Duodenal mucosa (tissue), 2 donors: ENCODE results near the gene ARMH1.

ENCODE experiments used
- H3K27ac ChIP-seq: one replicate; pipeline ENCODE4 v1.7.0; 2013; ENCODE audit warnings: low read depth, low read length
- H3K27me3 ChIP-seq, 2 donors: one replicate each; pipeline ENCODE4 v1.7.0; 2013; ENCODE audit warnings: low read length in 2 of 2, control low read depth in 1 of 2; ENCODE audit not compliant: insufficient read depth in 2 of 2, control insufficient read depth in 1 of 2
- H3K36me3 ChIP-seq, 2 donors: one replicate each; pipeline ENCODE4 v1.7.0; 2013; ENCODE audit warnings: low read length in 2 of 2, control low read depth in 1 of 2; ENCODE audit not compliant: insufficient read depth in 2 of 2, control insufficient read depth in 1 of 2
- H3K4me1 ChIP-seq, 2 donors: one replicate each; pipeline ENCODE4 v1.7.0; 2013; ENCODE audit warnings: low read length in 2 of 2, control low read depth in 1 of 2; ENCODE audit not compliant: insufficient read depth in 2 of 2, control insufficient read depth in 1 of 2
- H3K4me3 ChIP-seq, 2 donors: one replicate each; pipeline ENCODE4 v1.7.0; 2013; ENCODE audit warnings: low read length in 2 of 2, low read depth in 1 of 2
- H3K9ac ChIP-seq, 2 donors: one replicate each; pipeline ENCODE4 v1.7.0; 2013; ENCODE audit warnings: low read length in 2 of 2, low read depth in 1 of 2
- H3K9me3 ChIP-seq, 2 donors: one replicate each; pipeline ENCODE4 v1.7.0; 2013; ENCODE audit warnings: low read length in 2 of 2, control low read depth in 1 of 2; ENCODE audit not compliant: control insufficient read depth in 1 of 2

ARMH1 gene

DNA sequence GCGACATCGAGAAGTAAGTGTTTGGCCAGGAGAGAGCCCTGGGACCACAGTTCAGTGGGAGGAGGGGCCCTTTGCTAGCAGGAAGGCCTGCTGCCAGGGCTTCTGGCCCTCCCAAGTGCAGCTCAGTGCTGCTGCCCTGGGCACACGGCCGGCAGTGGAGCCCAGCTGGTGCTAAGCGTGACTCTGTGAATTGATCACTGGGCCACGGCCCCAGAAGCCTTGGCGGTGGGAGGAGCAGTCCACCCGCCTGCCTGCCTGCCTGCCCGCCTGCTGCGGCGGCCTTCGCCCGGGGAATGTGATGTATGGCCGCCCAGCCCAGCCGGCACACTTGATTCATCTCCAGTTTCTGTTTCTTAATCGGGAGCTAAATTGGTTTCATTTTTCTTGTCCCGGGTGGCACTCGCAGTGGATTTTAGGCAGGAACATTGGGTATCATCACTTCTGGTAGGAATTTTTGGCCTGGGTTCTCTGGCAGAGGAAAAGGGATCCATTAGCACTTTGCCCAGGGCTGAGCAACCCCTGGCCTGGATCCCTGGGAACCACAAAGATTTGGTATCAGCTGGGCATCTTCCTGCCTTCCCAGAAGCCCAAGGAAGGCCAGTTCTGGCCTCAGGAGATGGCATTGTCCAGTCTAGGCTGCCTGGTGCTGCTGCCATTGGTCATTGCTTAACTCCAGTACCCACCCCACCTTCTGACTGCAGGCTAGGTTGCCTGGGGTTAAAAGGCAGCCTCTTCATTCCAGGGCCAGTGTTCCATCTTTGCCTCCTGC, 28.9 kb upstream of the ARMH1 start:
- H3K4me1 ChIP-seq = peaks cover 62 to 64% of the 10 kb centered on the region in 2 donors
- H3K27me3 ChIP-seq = no peaks in the 10 kb centered on the region
- no peaks in the 10 kb centered on the region for H3K9me3 ChIP-seq
- H3K4me3 ChIP-seq = peak overlapping the region in 1 of 2 donors; percentile 16
- H3K27ac ChIP-seq = peak overlapping the region; percentile 80
- H3K9ac ChIP-seq = peak overlapping the region; percentile 49 to 64
- peaks cover 39 to 93% of the 10 kb centered on the region in 2 donors for H3K36me3 ChIP-seq

DNA sequence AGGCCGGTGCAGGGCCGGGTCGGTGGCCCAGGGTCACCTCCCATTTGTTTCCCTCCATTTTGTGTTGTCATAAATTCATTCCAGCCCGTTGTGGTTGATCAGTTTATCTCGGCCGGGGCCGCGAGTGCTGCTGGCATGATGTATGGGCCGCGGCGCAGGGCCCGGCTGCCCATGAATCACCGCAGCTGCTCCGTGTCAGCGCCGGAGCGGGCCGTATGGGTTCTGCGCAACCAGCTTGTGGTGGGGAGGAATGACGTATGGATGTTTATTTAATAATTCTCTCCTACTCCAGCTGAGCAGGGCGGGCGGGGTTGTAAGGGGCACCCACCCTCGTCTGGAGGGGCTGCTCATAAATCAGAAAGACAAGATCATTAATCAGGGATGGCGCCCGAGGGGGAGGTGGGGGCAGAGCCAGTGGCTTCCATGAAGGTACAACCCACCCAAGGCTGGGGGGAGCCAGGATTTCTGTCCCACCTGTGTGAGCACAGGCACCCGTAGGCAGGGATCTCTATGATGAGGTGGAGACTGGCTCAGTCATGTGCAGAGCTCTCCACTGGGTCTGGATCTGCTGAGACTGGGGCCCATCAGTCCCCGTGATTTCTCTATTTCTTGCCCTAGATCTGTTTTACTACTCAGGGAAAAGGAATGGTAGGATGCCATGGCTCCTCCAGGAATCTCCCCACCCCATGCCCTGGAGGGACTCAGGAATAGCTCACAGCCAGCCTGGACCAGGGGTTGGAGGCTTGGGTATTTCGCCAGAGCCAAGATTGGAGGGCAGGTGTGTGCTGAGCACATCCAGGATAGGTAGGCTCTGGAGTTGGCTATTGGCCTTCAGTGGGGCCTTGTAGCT, 28.0 kb upstream of the ARMH1 start:
- H3K9me3 ChIP-seq = no peaks in the 10 kb centered on the region
- no peak overlapping the region for H3K4me3 ChIP-seq
- peak overlapping the region; percentile 80 for H3K27ac ChIP-seq
- no peaks in the 10 kb centered on the region for H3K27me3 ChIP-seq
- peaks cover 43 to 93% of the 10 kb centered on the region in 2 donors for H3K36me3 ChIP-seq
- H3K4me1 ChIP-seq = peaks cover 63 to 67% of the 10 kb centered on the region in 2 donors
- H3K9ac ChIP-seq = peak overlapping the region in 1 of 2 donors; percentile 49

DNA sequence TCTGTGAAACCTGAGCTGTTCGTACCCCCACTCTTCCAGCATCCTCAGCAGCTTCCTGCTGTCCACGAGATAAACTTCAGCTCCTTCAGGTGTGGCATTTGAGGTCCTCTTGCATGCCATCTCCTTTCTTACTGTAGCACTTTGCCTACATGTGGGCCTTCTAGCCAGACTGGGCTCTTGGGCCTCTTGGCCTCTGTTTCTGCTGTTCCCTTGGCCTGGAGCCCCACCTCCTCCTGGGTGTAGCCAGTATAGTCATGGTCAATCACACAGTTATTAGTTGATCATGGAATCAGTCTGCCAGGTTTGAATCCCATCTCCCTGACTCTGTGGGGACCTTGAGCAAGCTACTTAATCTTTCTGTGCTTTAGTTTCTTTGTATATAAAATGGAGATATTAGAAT, 26.6 kb upstream of the ARMH1 start:
- peaks cover 72 to 74% of the 10 kb centered on the region in 2 donors for H3K4me1 ChIP-seq
- no peak overlapping the region for H3K4me3 ChIP-seq
- peaks cover 36 to 86% of the 10 kb centered on the region in 2 donors for H3K36me3 ChIP-seq
- H3K27me3 ChIP-seq = no peaks in the 10 kb centered on the region
- no peaks in the 10 kb centered on the region for H3K9me3 ChIP-seq
- no peak overlapping the region for H3K27ac ChIP-seq
- H3K9ac ChIP-seq = peak overlapping the region; percentile 28 to 40

DNA sequence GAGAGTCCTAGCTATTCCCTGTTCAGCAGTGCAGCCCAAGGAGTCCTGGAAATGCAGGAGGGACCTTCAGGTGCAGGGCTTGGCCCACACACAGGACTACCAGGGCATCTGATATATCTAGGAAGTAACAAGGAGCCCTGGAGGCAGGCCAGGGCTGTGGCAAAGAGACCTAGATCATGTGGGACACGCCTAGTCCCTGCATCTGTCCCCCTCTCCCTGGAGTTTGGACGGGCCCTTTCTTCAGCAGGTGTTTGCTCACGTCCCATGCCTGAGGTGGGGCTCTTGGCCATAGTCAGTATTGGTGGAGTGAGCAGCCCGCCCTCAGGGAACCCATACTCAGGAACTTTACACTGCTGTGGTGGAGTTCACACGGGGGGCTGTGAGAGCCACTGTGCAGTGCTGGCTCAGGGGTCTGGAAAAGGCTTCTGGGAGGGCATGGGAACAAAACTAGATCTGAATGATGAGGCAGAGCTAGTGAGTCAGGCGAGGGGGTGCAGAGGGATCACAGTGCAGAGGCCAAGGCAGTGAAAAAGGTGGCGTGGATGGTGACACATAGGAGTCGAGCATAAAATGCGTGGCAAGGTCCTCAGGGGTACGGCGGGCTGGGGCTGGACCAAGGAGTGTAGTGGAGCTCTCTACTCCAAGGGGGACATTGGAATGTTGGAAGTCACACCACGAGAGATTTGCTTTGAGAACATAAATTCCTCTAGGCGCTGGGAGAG, 25.8 kb upstream of the ARMH1 start:
- Histone ChIP-seq H3K36me3 (peaks cover 31 to 85% of the 10 kb centered on the region in 2 donors), H3K9me3 (no peaks in the 10 kb centered on the region), H3K4me1 (peaks cover 72 to 73% of the 10 kb centered on the region in 2 donors), H3K4me3 (no peak overlapping the region), H3K27me3 (no peaks in the 10 kb centered on the region), H3K27ac (no peak overlapping the region), H3K9ac (peak overlapping the region in 1 of 2 donors; percentile 7)

DNA sequence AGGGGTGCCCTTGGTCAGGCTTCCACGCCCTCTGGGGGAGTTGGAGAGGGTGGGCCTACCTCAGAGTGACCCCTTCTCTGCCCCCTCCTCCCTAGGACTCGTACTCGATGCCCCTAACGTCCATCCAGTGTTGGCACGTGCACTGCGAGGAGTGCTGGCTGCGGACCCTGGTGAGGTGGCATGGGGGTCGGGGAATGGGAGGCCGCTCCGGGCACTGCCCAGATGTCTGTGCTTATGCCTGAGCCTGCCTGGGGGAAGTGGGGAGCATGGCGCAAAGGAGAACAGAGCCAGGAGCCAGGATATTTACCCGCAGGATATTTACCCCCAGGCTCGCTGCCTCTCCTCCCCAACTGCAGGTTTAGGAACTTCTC, 24.7 kb upstream of the ARMH1 start:
- no peaks in the 10 kb centered on the region for H3K27me3 ChIP-seq
- H3K27ac ChIP-seq = no peak overlapping the region
- no peak overlapping the region for H3K4me3 ChIP-seq
- H3K36me3 ChIP-seq = peaks cover 26 to 82% of the 10 kb centered on the region in 2 donors
- H3K4me1 ChIP-seq = peaks cover 62 to 66% of the 10 kb centered on the region in 2 donors
- peak overlapping the region in 1 of 2 donors; percentile 7 for H3K9ac ChIP-seq
- H3K9me3 ChIP-seq = no peaks in the 10 kb centered on the region

DNA sequence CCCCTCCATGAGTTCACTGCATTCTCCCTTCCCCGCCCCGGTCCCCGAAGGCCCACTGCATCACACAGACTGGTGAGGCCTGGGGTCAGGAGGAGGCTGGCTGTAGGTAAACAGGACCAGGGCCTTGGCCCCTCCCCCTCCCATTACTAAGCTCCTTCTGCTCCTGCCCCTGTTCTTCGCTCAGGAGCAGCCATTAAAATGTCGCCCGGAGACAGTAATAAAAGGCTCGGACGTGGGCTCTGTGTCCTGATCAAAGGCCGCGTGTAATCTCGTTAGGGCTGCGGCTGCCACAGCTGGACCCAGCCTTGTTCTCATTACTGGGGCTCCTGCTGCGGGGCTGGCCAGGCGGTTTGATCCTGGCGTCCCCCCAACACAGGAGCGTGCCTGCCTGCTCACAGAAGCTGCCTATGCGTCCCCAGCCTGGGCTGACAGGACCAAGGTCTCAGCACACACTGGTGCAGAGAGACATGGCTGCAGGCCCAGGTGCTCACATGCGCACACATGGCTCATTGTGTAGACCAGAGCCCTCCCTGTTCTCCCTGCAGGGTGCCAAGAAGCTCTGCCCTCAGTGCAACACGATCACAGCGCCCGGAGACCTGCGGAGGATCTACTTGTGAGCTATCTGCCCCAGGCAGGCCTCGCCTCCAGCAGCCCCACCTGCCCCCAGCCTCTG, 24.2 kb upstream of the ARMH1 start:
- no peaks in the 10 kb centered on the region for H3K9me3 ChIP-seq
- peaks cover 26 to 81% of the 10 kb centered on the region in 2 donors for H3K36me3 ChIP-seq
- no peak overlapping the region for H3K9ac ChIP-seq
- H3K27ac ChIP-seq = peak overlapping the region; percentile 28
- no peaks in the 10 kb centered on the region for H3K27me3 ChIP-seq
- no peak overlapping the region for H3K4me3 ChIP-seq
- H3K4me1 ChIP-seq = peaks cover 57 to 61% of the 10 kb centered on the region in 2 donors

DNA sequence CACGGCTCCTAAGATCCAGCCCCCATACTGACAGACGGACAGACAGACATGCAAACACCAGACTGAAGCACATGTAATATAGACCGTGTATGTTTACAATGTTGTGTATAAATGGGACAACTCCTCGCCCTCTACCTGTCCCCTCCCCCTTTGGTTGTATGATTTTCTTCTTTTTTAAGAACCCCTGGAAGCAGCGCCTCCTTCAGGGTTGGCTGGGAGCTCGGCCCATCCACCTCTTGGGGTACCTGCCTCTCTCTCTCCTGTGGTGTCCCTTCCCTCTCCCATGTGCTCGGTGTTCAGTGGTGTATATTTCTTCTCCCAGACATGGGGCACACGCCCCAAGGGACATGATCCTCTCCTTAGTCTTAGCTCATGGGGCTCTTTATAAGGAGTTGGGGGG, 23.4 kb upstream of the ARMH1 start:
- Histone ChIP-seq H3K36me3 (peaks cover 24 to 74% of the 10 kb centered on the region in 2 donors), H3K9me3 (no peaks in the 10 kb centered on the region), H3K27me3 (no peaks in the 10 kb centered on the region), H3K9ac (no peak overlapping the region), H3K4me3 (no peak overlapping the region), H3K27ac (no peak overlapping the region), H3K4me1 (peaks cover 49 to 54% of the 10 kb centered on the region in 2 donors)

DNA sequence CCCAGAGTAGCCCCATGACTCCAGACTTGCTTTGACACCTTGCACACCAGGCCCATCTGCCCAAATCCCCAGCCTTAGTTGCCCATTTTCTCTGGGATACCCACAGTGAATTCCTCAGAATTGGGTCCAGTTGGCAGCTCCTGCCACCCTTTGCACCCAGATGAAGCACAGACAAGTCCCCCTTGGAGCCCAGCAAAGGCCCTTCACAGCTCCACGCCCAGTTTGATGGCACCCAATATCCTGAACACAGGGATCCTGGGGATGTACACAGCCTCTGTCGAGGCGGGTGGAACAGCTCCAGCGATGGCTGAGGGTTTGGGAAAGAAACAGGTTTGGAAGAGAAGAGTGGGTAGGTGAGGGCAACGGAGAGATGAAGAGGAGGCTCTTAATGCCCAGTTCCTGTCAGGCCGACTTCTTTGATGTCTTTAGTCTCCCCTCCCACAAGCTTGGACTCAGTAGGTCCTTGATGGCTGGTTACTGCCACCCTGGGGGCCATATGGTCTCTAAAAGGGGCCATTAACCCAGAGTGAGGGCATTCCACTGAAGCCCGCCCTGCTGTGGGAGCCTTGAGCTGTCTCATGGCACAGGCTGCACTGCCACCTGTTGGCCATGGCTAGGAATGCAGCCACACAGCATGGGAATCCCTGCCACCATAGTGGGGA, 21.9 kb upstream of the ARMH1 start:
- no peak overlapping the region for H3K27ac ChIP-seq
- H3K4me3 ChIP-seq = no peak overlapping the region
- no peaks in the 10 kb centered on the region for H3K9me3 ChIP-seq
- H3K9ac ChIP-seq = peak overlapping the region; percentile 17 to 32
- no peaks in the 10 kb centered on the region for H3K27me3 ChIP-seq
- peaks cover 39% of the 10 kb centered on the region in 2 donors for H3K4me1 ChIP-seq
- peaks cover 14 to 63% of the 10 kb centered on the region in 2 donors for H3K36me3 ChIP-seq
